CD4-positive, alpha-beta T cell treated with Interleukin-12 subunit alpha and Interleukin-12 subunit beta, for 1 hour (primary cell): ENCODE measurements around the gene ARSB.
"Not testable (repeated sequence)": the region's sequence is repeated elsewhere in the genome, so short reads cannot be mapped to it uniquely, and the experiment has no call there.

Experiments used
- DNase-seq: peaks from one replicate; pipeline ENCODE4 v3.0.0-alpha.2; 2020

The ARSB gene

DNA sequence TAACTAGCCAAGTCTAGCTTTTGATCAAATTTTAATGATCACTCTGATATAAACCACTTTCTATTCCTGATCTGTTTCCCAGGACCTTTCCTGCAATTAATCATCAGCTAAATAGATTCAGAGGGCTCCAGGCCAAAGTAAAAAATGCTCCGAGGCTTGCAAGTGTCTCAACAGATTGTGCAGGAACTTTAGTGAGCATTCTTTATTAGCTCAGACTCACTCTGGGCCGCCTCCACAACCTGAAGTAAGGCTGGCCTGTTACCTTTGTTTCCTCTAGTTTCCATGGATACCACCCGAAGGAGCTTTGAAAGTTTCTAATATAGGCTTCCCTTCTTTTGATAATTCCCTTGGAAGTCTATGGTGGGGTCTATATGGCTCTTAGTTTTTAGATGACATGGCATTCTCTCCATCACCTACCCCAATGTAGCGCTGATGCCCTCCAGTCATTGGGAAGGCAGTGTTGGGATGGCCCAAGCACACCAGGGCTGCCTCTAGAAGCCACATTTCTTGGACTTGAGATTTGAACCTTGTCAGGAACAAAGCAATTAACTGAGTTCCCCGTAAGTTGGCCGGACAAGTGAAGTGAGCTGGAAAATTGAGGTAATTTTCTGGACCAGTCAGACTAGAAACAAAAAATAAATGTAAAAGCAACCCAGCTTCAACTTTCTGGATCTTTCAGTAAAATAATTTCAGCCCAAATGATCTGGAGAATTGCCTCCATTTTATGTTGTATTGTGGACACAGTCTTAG is 238.9 kb downstream of the ARSB start:
- DNase-seq, result no peak

DNA sequence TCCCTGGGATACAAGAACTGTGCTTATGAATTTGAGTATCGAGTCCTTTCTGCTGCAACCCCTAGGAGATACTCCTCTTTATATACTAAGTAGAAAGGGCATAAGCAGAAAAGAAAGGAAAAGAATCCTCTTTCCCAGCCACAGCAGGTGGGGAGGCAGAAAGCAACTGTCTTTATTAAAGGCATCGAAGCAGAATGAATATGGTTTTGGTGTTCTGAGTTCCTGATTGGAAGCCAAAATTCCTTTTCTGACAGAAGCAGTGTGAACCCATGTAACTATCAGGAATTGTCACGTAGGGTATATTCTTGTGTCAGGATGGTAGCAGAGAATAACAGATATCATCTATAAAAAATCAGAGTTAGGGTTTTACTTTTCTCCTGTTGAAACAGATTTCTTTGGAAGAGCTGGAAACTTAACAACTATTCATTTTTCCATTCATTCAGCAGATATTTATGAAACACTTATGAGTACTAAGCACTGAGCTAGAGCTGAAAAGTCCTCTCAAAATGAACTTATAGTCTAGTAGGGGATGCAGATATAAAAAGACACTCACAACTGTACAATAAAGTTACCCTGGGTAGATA is 240.1 kb downstream of the ARSB start:
- DNase-seq, result no peak

DNA sequence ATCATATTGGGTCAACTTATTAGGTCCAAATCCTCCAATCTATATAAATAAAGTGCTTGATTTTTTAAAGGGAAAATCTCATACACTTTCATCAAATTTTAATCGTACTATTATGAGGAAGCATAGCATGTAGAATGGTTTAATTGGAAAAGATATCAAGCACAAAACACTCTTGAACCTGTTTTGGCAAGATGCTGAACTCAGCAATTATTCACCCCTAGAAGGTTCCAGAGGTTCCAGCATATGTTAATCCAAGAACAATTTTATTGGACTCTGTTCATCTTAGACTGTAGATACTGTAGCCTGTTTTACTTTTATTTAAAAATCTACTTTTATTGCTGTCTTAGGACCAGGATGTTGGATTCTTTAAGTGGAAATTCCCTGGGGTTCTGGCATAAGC is 244.1 kb downstream of the ARSB start:
- no peak for DNase-seq

DNA sequence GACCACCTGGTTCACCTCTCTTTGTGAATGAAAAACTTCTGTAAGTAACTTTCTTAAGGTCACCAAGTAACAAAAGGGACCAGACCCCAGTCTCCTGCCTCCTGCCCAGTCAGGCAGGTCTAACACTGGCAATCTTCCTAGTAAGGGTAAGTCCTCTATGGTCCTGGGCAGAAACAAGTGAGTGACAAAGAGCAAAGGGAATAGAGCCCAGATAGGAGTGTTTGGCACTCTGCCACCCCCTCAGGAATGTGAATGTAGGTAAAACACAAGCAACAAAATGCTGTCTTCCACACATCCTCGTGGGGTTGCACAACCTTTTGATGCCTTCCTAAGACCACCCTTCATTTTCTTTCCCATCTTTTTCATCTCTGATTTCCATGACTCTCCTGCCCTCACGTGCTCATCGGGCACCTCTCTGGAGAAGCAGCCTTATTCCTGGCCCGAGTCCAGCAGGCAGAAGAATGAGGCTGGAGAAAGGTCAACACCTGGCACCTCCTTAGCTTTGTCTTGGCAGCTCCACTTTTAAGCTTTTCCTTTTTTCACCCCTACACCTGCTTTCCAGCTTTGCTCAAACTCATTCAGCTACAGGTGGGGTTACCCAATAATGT is 246.3 kb downstream of the ARSB start:
- DNase-seq, result no peak

DNA sequence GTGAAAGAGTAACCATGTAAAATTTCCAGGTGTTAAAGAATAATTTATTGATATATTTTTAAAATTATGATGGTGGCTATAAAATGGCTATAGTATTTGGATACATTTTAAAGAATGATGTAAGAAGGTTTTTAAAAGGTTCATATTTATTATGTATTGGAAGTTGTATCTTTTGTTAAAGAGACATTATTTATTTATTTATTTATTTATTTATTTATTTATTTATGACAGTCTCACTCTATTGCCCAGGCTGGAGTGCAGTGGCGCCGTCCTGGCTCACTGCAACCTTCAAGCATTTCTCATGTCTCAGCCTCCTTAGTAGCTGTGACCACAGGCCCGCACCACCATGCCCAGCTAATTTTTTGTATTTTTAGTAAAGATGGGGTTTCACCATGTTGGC is 247.0 kb downstream of the ARSB start:
- no peak for DNase-seq

DNA sequence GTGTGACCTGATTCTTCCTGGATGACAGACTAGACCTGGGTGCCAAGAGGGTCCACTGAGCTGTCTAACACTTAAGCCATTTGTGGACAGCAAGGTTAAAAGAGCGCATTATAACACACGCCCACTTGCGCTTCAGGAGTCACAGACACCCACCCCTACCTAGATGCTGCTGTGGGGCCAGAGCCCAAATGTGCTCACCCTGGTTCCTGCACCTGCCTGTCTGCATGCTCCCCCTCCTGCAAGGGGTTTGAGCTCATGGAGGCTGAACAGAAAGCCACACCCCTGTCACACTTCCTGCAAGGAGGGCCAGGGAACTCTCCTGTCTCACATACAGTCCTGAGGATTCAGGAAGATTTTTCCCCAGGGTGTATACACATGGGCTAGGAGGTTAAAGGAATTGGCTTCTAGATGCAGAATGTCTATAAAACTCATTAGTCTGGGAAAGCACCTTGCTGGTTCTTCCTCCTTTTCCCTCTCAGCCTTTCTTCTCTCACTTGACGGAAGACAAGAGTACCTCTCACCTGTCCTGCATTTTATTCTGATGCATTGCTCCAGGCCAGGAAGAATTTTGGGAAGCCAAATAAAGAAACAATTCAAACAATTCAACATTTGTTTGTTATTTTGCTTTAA is 249.2 kb downstream of the ARSB start:
- no peak for DNase-seq

DNA sequence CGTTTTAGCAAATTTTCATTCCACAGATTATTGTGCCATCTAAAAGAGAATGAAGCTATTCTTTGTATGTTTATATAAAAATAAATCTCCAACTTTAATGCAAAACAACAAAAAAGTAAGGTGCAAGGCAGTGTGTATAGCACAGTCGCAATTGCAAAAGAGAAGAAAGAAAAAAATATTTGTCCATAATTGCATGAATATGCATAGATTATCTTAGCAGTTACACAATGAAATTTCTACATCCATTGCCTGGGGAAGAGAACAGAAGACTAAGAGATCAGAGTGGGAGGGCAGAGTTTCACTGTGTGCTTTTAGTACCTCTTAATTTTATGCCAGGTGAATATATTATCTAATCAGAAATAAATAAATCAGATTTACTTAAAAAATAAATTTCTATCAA is 250.2 kb downstream of the ARSB start:
- DNase-seq, result no peak

DNA sequence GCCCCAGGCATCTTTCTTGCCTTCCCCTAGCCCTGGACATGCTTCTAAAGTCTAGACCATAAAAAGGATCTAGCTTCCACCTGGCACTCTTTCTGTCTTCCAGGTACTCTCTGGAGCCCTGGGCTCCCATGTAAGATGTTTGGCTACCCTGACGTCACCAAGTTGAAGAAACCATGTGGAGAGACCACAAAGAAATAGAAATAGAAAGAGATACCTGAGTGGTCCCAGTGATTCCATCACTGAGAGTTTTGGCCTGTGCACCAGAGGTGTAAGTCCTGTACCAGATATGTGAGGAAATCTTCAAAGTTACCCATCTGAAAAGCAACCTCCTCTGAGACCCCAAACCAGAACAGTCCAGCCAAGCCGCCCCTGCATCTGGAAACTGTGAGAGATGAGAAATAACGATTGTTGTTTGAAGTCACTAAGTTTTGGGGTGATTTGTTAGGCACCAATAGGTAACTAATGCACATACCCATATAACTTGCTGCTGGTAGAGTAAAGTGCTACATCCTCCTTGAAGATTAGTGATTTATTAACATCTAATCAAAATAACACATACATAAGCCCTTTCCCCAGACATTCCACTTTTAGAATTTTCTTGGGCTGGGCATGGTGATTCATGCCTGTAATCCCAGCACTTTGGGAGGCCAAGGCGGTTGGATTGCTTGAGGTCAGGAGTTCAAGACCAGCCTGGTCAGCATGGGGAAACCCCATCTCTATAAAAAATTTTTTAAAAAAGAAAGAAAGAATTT is 250.8 kb downstream of the ARSB start:
- DNase-seq, result no peak

DNA sequence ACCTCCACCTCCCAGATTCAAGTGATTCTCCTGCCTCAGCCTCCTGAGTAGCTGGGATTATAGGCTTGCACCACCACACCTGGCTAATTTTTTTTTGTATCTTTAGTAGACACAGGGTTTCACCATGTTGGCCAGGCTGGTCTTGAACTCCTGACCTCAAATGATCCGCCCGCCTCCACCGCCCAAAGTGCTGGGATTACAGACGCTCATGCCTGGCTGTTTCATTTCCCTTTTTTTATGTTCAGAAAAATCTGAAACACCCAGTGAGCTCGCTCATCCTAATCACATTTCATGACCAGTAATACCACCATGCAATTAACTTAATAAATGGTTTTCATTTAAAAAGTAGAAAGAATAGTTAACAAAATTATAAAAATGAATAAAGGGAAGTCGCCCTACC is 252.4 kb downstream of the ARSB start:
- DNase-seq, result not testable (repeated sequence)

DNA sequence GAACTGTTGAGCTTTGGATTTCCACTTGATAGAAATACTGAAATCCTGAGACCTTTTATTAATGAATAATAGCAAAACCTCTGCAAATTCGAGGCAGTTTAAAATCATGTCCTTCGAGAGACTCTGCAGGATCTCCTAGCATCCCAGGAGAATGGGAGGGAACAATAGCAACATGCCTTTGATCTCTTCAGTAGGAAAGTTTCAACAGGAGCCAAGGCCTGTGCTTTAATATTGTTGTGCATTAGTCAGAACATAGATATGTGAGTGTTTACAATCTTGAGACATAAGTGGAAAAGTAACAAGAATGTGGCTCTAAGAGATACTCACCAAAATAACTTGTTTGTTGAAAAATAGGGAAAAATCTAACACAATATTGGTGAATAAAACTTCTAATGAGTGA is 253.2 kb downstream of the ARSB start:
- no peak for DNase-seq

DNA sequence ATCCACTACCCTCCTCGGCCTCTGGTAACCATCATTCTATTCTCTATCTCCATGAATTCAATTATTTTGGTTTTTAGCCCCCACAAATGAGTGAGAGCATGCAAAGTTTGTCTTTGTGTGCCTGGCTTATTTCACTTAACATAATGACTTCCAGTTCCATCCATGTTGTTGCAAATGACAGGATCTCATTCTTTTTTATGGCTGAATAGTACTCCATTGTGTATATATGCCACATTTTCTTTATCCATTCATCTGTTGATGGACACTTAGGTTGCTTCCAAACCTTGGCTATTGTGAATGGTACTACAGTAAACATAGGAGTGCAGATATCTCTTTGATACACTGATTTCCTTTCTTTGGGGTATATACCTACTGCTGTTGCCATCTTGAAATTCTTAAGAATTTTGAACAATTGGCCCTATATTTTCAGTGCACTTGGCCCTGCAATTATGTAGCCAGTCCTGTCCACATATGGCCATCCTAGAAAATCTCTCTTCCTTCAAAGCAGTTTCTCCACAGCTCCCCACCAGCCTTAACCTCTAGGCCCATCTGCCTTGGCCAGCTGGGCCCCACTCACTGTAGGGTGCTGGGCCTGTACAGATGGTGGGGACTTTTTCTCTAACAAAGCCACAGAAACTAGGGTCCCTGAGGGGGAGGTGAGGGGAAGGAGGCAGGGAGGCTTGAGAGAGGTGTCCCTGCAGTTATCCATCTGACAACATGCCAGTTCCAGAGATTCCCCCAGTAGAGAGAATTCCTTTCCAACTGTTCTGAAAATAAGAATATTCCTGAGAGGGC is 254.6 kb downstream of the ARSB start:
- no peak for DNase-seq

DNA sequence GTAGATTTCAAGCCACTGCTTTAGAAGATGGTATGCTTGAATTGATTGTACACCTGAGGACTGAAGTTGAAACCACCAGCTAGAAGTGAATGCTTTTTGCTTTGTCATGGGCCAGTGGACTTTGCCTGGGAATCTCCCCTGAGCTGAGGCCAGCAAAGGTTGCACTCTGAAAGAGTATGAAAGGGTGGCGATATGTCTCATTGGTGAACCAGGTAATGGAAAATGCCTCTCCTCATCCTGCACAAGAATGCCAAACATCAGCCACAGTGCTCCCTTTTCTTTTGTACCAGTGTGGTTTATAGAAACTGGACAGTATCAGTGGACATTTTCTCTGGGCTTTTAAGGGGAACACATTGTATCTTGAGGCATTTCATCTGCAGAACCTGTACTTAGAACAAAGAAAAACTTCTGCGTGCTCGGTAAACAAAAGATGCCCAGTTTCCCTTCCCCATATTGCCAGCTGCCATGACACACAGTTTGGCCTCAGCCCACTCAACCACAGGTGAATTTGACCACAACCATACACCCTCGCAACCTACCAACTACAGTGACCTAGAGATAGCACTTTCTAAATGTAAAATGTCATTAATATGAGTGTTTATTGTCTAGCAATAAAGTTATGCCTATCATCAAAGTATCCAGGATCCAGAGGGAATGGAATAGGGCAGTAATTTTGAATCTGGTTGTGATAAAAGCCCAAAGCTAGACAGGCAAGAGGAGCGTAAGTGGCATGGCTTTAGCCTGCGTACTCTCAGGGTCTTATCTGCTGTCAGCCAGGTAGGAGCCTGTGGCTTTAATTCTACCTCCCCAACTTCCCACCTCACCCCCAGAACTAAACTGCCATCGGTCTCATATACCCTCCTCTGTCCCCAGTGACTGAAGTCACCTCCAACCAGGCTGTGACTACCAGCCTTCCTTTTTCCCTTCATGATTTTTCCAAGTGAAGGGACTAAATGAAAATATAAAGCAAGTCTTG is 257.0 kb downstream of the ARSB start:
- DNase-seq, result no peak
